Psoas muscle (tissue), 8 donors: ENCODE results near the gene ABCC11. TPM values are rescaled to one million over a fixed set of nuclear protein-coding genes. Genes with fewer than 3 reads are reported as not detected.

Experiments used
- ATAC-seq, 4 donors: fragments of 200-7000 bp; cut with Tn5 transposase; one replicate each; pipeline ENCODE4 v1.9.1; 2020; ENCODE audit warnings: moderate library complexity in 3 of 4, mild to moderate bottlenecking in 2 of 4
- DNase-seq, 2 donors: peaks; one replicate each; pipeline ENCODE4 v3.0.0-alpha.2; 2020
- H3K27ac ChIP-seq: fragments of 200-600 bp; one replicate; pipeline ENCODE4 v1.8.0; 2022
- H3K27me3 ChIP-seq, 3 donors: fragments of 200-600 bp in 1 of 3; one replicate each; pipeline versions ENCODE4 v1.6.1 to v1.8.0; 2013 to 2022; ENCODE audit warnings: low read length in 2 of 3, mild to moderate bottlenecking in 2 of 3, moderate library complexity in 1 of 3; ENCODE audit not compliant: insufficient read depth in 3 of 3
- H3K36me3 ChIP-seq, 2 donors: fragments of 200-600 bp in 1 of 2; one replicate each; pipeline versions ENCODE4 v1.6.1 to v1.8.0; 2013 to 2022; ENCODE audit warnings: low read depth in 1 of 2, mild to moderate bottlenecking in 1 of 2, moderate library complexity in 1 of 2; ENCODE audit not compliant: insufficient read depth in 1 of 2
- H3K4me1 ChIP-seq: fragments of 200-600 bp; one replicate; pipeline ENCODE4 v1.8.0; 2022
- H3K4me3 ChIP-seq: fragments of 200-600 bp; one replicate; pipeline ENCODE4 v1.8.0; 2022; ENCODE audit warnings: mild to moderate bottlenecking
- H3K9me3 ChIP-seq: fragments of 200-600 bp; one replicate; pipeline ENCODE4 v1.8.0; 2022
- WGBS, 3 donors: extraction: QIAGEN DNeasy Blood & Tissue Kit; methylation state at CpG; one replicate each; pipeline versions ENCODE4 v1.1.6 to v1.1.7; 2013; 5-methylcytosine and 5-hydroxymethylcytosine counted together
- intact Hi-C, 2 donors: fragments of 100-400 bp; cut with DNase I; formaldehyde crosslinking; loops; one replicate each; pipeline versions ENCODE4 v1.11.0 to v1.14.2; 2022
- polyA plus RNA-seq, 3 donors: library from polyadenylated mRNA; stranded (reverse); fragments of 200-250 nt; gene quantifications; one replicate each; pipeline ENCODE4 v1.2.3, GENCODE V29; 2013
- total RNA-seq, 4 donors: library from RNA; stranded (reverse); fragmentation: NEBNext Ultra II Directional in 2 of 4; extraction: Animal tissue kit (Norgen Biotek cat#: 25700) in 2 of 4; gene quantifications; one replicate each; pipeline versions ENCODE4 v1.2.1 to v1.2.4, GENCODE V29; 2021 to 2023
- TF ChIP-seq, protein P1 (sequence below): fragments of 200-600 bp; IDR thresholded peaks from one replicate; pipeline ENCODE4 v1.8.0; 2022; ENCODE audit warnings: antibody characterized with exemption
- donor health status: healthy with polysubstance abuse.
- donor health status: DM: no; HTN: no; CAD: no; lungs with moderate emphysema.
- donor health status: Bipolar disorder and iron deficiency.
- donor health status: healthy.
- donor health status: DM: yes; HTN: yes; CAD: no.
- donor health status: DM: no; HTN: no; CAD: no.
- donor health status: DM: no; HTN: no; CAD: no.
- donor health status: DM: yes; HTN: yes; CAD: no.

The ABCC11 gene
- total and polyA plus RNA-seq, 7 donors: 0.05 to 0.22 (median 0.15) TPM; not detected in 1

DNA sequence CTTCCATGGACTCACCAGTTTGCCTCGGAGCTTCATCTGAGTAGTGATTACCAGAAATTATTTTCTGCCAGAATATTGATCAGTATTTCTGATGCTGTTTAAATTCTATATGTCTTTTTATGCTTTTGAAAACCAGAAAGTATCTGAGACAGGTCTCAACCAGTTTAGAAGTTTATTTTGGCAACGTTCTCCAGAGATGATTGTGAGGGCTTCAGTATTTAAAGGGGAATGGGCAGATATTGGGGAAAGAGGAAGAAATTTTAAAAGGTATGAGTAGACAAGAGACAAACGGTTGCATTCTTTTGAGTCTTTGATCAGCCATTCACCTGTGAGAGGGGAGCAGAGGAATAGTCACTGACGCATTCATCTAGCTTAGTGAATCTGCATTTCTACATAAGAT is 44.4 kb upstream of the ABCC11 start:
- no peak for DNase-seq
- no peak overlapping the region for H3K4me3 ChIP-seq
- peaks cover 8% of the 10 kb centered on the region for H3K4me1 ChIP-seq
- TF ChIP-seq, protein P1, sequence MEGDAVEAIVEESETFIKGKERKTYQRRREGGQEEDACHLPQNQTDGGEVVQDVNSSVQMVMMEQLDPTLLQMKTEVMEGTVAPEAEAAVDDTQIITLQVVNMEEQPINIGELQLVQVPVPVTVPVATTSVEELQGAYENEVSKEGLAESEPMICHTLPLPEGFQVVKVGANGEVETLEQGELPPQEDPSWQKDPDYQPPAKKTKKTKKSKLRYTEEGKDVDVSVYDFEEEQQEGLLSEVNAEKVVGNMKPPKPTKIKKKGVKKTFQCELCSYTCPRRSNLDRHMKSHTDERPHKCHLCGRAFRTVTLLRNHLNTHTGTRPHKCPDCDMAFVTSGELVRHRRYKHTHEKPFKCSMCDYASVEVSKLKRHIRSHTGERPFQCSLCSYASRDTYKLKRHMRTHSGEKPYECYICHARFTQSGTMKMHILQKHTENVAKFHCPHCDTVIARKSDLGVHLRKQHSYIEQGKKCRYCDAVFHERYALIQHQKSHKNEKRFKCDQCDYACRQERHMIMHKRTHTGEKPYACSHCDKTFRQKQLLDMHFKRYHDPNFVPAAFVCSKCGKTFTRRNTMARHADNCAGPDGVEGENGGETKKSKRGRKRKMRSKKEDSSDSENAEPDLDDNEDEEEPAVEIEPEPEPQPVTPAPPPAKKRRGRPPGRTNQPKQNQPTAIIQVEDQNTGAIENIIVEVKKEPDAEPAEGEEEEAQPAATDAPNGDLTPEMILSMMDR: no peak
- no peak overlapping the region for H3K27ac ChIP-seq
- intact Hi-C loops: no loop called here
- H3K9me3 ChIP-seq: no peaks in the 10 kb centered on the region
- ATAC-seq: no peak
- H3K27me3 ChIP-seq: no peaks in the 10 kb centered on the region
- 88 to 93% (median 89%) methylated on average over 4 of the region's 4 CpGs for WGBS, 3 donors
- peaks cover 12 to 62% of the 10 kb centered on the region in 2 donors for H3K36me3 ChIP-seq

DNA sequence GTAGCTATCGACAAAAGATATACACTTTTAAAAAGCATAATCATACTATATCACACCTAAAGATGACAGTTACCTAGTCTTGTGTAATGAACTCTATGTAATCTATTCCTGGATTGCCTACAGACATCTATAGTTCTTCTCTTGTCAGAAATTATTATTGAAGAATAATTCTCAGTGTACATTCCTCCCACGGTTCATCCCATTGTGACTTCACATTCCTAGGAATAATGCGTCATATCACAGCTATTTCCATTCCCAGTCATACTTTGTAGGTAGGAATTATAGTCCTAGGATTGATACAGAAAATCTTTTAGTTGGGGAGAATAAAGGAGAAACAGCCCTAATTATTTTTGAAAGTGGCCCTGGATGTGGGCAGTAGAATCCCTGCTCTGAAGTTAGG is 44.0 kb upstream of the ABCC11 start:
- ATAC-seq (no peak), DNase-seq (no peak)
- Histone ChIP-seq H3K27ac (no peak overlapping the region), H3K36me3 (peaks cover 12 to 62% of the 10 kb centered on the region in 2 donors), H3K27me3 (no peaks in the 10 kb centered on the region), H3K4me1 (peaks cover 8% of the 10 kb centered on the region), H3K4me3 (no peak overlapping the region), H3K9me3 (no peaks in the 10 kb centered on the region)
- TF ChIP-seq, protein P1: no peak
- intact Hi-C loops: no loop called here
- 93 to 96% (median 95%) methylated on average over 3 of the region's 3 CpGs for WGBS, 3 donors

DNA sequence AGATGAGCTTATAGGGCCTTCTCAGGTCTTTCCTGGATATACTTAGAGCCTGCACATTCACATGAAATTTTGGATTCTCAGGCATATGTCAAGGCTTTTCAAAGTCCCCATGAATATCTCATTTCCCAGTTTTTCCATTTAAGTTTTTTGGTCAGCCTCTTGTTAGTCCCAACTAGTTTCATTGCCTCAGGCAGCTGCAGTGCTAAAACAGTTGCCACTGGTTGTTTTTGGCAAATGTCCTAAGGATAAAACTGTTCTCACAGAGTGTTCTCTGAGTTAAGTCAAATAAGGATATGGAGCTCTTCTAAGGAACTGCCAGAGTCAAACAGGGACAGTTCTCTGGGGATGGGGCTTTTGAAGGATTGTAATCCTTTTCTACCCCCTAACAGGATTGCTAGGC is 39.9 kb upstream of the ABCC11 start:
- Histone ChIP-seq H3K27ac (no peak overlapping the region), H3K4me1 (peaks cover 10% of the 10 kb centered on the region), H3K4me3 (no peak overlapping the region), H3K9me3 (no peaks in the 10 kb centered on the region), H3K36me3 (peaks cover 12 to 77% of the 10 kb centered on the region in 2 donors), H3K27me3 (no peaks in the 10 kb centered on the region)
- intact Hi-C loops: no loop called here
- DNase-seq: no peak
- TF ChIP-seq, protein P1: no peak
- ATAC-seq: no peak

DNA sequence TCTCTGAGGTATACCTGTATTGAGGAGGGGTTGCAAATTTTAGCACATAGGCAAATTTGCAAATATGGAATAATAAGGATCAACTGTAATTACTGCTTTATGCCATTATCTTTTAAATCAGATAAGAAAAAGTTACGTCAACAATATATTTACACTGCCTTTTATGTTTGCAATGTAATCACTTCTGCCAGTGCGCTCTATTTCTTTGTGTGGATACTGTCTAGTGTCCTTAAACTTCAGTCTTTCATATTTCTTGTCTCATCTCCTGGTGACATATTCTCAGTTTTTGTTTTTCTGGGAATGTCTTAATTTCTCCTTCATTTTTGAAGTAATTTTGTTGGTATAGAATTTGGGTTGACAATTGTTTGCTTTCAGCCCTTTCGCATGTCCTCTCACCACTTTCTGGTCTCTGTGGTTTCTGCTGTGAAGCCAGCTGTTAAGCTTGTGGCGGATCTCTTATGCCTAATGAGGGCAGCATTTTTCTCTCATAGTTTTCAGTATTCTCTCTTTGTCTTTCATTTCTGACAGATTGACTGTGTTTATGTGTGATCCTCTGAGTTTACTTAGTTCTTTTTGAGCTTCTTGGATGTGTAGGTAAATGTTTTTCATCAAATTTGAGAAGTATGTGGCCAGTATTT is 37.6 kb upstream of the ABCC11 start:
- Histone ChIP-seq H3K4me1 (peaks cover 10% of the 10 kb centered on the region), H3K27ac (no peak overlapping the region), H3K27me3 (no peaks in the 10 kb centered on the region), H3K36me3 (peaks cover 8 to 68% of the 10 kb centered on the region in 2 donors), H3K4me3 (no peak overlapping the region), H3K9me3 (no peaks in the 10 kb centered on the region)
- intact Hi-C loops: no loop called here
- 97 to 99% (median 97%) methylated on average over 4 of the region's 4 CpGs for WGBS, 3 donors
- TF ChIP-seq, protein P1: no peak
- DNase-seq (no peak), ATAC-seq (no peak)
